SK-N-SH (cell line): ENCODE results near the gene CD244. TPM values are rescaled to one million over a fixed set of nuclear protein-coding genes. Genes with fewer than 3 reads are reported as not detected.

Source experiments
- CTCF ChIA-PET: fragments of 300-600, 350-600 bp; formaldehyde crosslinking; extraction: SDS; loops from one replicate; lab custom pipeline; 2021; lab: Yijun Ruan, JAX
- POLR2A ChIA-PET: fragments of 350-600 bp; sonication (Branson Sonifier 250); formaldehyde crosslinking; extraction: SDS; loops from one replicate; lab custom pipeline; 2020; ENCODE audit warnings: antibody characterized with exemption, inconsistent platforms; lab: Yijun Ruan, JAX
- DNase-seq: peaks from one replicate; pipeline ENCODE4 v3.0.0; 2012
- H2AFZ ChIP-seq: fragments of 200-600 bp; sonication (generic); 2 replicates; pipeline ENCODE4 v1.8.1; 2016; ENCODE audit warnings: antibody characterized with exemption, mild to moderate bottlenecking, low read depth
- H3F3A ChIP-seq: fragments of 200-600 bp; sonication (generic); replicated peaks from 2 replicates; pipeline ENCODE3; 2016; ENCODE audit warnings: antibody characterized with exemption, mild to moderate bottlenecking; ENCODE audit not compliant: insufficient read depth
- H3K27ac ChIP-seq, 2 experiments: fragments of 200-500 bp in 1 of 2; fragments of 200-600 bp in 1 of 2; sonication (Bioruptor generic) in 1 of 2; sonication (generic), shearing (Covaris generic) in 1 of 2; 2 replicates each; pipeline versions ENCODE4 v1.5.1 to v1.6.1; 2014 to 2016; ENCODE audit warnings: low read depth in 2 of 2, inconsistent platforms in 1 of 2, low read length in 1 of 2, mild to moderate bottlenecking in 1 of 2, mixed read lengths in 1 of 2
- H3K27me3 ChIP-seq: fragments of 200-600 bp; sonication (generic), shearing (Covaris generic); 2 replicates; pipeline ENCODE4 v1.6.1; 2016; ENCODE audit warnings: mixed run types; ENCODE audit not compliant: insufficient read depth
- H3K36me3 ChIP-seq, 2 experiments: fragments of 200-500 bp in 1 of 2; fragments of 200-600 bp in 1 of 2; sonication (Bioruptor generic) in 1 of 2; sonication (generic) in 1 of 2; replicated peaks in 1 of 2; 2 replicates each; pipeline versions ENCODE3 to v1.5.1; 2014 to 2016; ENCODE audit warnings: low read length in 1 of 2, mild to moderate bottlenecking in 1 of 2; ENCODE audit not compliant: insufficient read depth in 2 of 2, control insufficient read depth in 1 of 2
- H3K4me1 ChIP-seq, 2 experiments: fragments of 200-500 bp in 1 of 2; fragments of 200-600 bp in 1 of 2; sonication (Bioruptor generic) in 1 of 2; sonication (generic), shearing (Covaris generic) in 1 of 2; 2 replicates each; pipeline versions ENCODE4 v1.5.1 to v1.6.1; 2014 to 2016; ENCODE audit warnings: low read depth in 1 of 2, low read length in 1 of 2, mixed run types in 1 of 2; ENCODE audit not compliant: insufficient read depth in 2 of 2, control insufficient read depth in 1 of 2
- H3K4me2 ChIP-seq: fragments of 200-600 bp; sonication (generic), shearing (Covaris generic); 2 replicates; pipeline ENCODE4 v1.6.1; 2017; ENCODE audit warnings: mixed run types
- H3K4me3 ChIP-seq, 2 experiments: fragments of 200-500 bp in 1 of 2; fragments of 200-600 bp in 1 of 2; sonication (Bioruptor generic) in 1 of 2; sonication (generic), shearing (Covaris generic) in 1 of 2; 2 replicates each; pipeline versions ENCODE4 v1.5.1 to v1.8.1; 2014 to 2016; ENCODE audit warnings: low read depth in 2 of 2, inconsistent platforms in 1 of 2, low read length in 1 of 2, mild to moderate bottlenecking in 1 of 2, mixed read lengths in 1 of 2, moderate library complexity in 1 of 2
- H3K79me2 ChIP-seq: fragments of 200-600 bp; sonication (generic); 2 replicates; pipeline ENCODE4 v1.8.1; 2017; ENCODE audit warnings: mild to moderate bottlenecking; ENCODE audit not compliant: insufficient read depth
- H3K9ac ChIP-seq: fragments of 200-600 bp; sonication (generic); 2 replicates; pipeline ENCODE4 v1.6.1; 2017; ENCODE audit warnings: mixed run types
- H3K9me2 ChIP-seq: fragments of 200-600 bp; sonication (generic); 2 replicates; pipeline ENCODE4 v1.6.1; 2017; ENCODE audit warnings: mixed run types
- H3K9me3 ChIP-seq: fragments of 200-600 bp; sonication (generic); 2 replicates; pipeline ENCODE4 v1.6.1; 2017; ENCODE audit warnings: mixed run types, mild to moderate bottlenecking, moderate library complexity
- H4K20me1 ChIP-seq: fragments of 200-600 bp; sonication (generic); 2 replicates; pipeline ENCODE4 v1.6.1; 2017; ENCODE audit warnings: mild to moderate bottlenecking, mixed run types; ENCODE audit not compliant: insufficient read depth
- CHD2 ChIP-seq: fragments of 150-350 bp; IDR thresholded peaks from 2 replicates; pipeline ENCODE4 v1.6.1; 2018; ENCODE audit warnings: low read length; ENCODE audit not compliant: partially characterized antibody
- ELF1 ChIP-seq: IDR thresholded peaks from 2 replicates; pipeline ENCODE4 v1.4.0; 2012
- FOSL2 ChIP-seq: IDR thresholded peaks from 2 replicates; pipeline ENCODE4 v1.4.0; 2012; ENCODE audit warnings: low read depth, mild to moderate bottlenecking, moderate library complexity, borderline replicate concordance
- FOXJ3 ChIP-seq: sonication (generic); formaldehyde crosslinking; IDR thresholded peaks from 2 replicates; pipeline ENCODE4 v1.5.1; 2020; ENCODE audit warnings: mild to moderate bottlenecking, missing genetic modification reagents
- FOXM1 ChIP-seq: IDR thresholded peaks from 2 replicates; pipeline ENCODE4 v1.4.0; 2012; ENCODE audit warnings: low read depth, mild to moderate bottlenecking
- GABPA ChIP-seq: IDR thresholded peaks from 2 replicates; pipeline ENCODE4 v1.4.0; 2012; ENCODE audit warnings: low read depth, mild to moderate bottlenecking
- GATA2 ChIP-seq: sonication (generic); formaldehyde crosslinking; IDR thresholded peaks from 2 replicates; pipeline ENCODE4 v1.5.0; 2020; ENCODE audit warnings: mild to moderate bottlenecking, missing genetic modification reagents
- JUND ChIP-seq: IDR thresholded peaks from 2 replicates; pipeline ENCODE4 v1.4.0; 2012
- MAX ChIP-seq: IDR thresholded peaks from 2 replicates; pipeline ENCODE4 v1.4.0; 2012; ENCODE audit warnings: low read depth
- MEF2A ChIP-seq: IDR thresholded peaks from 2 replicates; pipeline ENCODE4 v1.4.0; 2012; ENCODE audit warnings: low read depth, borderline replicate concordance
- MXI1 ChIP-seq: IDR thresholded peaks from 2 replicates; pipeline ENCODE4 v1.6.1; 2012; ENCODE audit warnings: mild to moderate bottlenecking, low read depth, low read length, improper control_type of control experiment
- NFIC ChIP-seq: IDR thresholded peaks from 2 replicates; pipeline ENCODE4 v1.4.0; 2012; ENCODE audit warnings: borderline replicate concordance
- NRF1 ChIP-seq: IDR thresholded peaks from 2 replicates; pipeline ENCODE4 v1.6.1; 2012; ENCODE audit warnings: low read depth, mild to moderate bottlenecking, low read length
- PBX3 ChIP-seq: IDR thresholded peaks from 2 replicates; pipeline ENCODE4; 2012
- POLR2AphosphoS5 ChIP-seq: IDR thresholded peaks from 2 replicates; pipeline ENCODE4 v1.6.1; 2012; ENCODE audit warnings: low read depth, low read length
- RFX5 ChIP-seq: IDR thresholded peaks from 2 replicates; pipeline ENCODE4 v1.6.1; 2012; ENCODE audit warnings: mild to moderate bottlenecking, improper control_type of control experiment, low read length
- SMC3 ChIP-seq: IDR thresholded peaks from 2 replicates; pipeline ENCODE4 v1.6.1; 2012; ENCODE audit warnings: low read depth, low read length, improper control_type of control experiment
- TAF1 ChIP-seq: IDR thresholded peaks from 2 replicates; pipeline ENCODE4 v1.6.1; 2012; ENCODE audit warnings: low read depth, mild to moderate bottlenecking, low read length, moderate library complexity, borderline replicate concordance
- TCF12 ChIP-seq: IDR thresholded peaks from 2 replicates; pipeline ENCODE4 v1.4.0; 2012
- USF1 ChIP-seq: IDR thresholded peaks from 2 replicates; pipeline ENCODE4 v1.4.0; 2012; ENCODE audit warnings: low read depth, borderline replicate concordance
- USF2 ChIP-seq: fragments of 150-350 bp; IDR thresholded peaks from 2 replicates; pipeline ENCODE4 v1.6.1; 2017; ENCODE audit warnings: antibody characterized with exemption, low read length, low read depth, borderline replicate concordance
- YY1 ChIP-seq: IDR thresholded peaks from 2 replicates; pipeline ENCODE4 v1.4.0; 2012; ENCODE audit warnings: low read depth, mild to moderate bottlenecking
- WGBS: methylation state at CpG from one replicate; pipeline ENCODE4 v1.1.6; 2017; ENCODE audit warnings: low lambda C conversion rate; 5-methylcytosine and 5-hydroxymethylcytosine counted together
- polyA plus RNA-seq, 3 experiments: library from polyadenylated mRNA; depleted of rRNA; stranded (reverse); fragments of >200 nt; gene quantifications; 2 replicates each; pipeline ENCODE4 v1.2.3, GENCODE V29; 2012
- TF ChIP-seq, protein P1 (sequence below): IDR thresholded peaks from 2 replicates; pipeline ENCODE4 v1.4.0; 2012; ENCODE audit warnings: low read depth, borderline replicate concordance
- TF ChIP-seq, protein P2 (sequence below): fragments of 150-350 bp; IDR thresholded peaks from 2 replicates; pipeline ENCODE4 v1.6.1; 2016; ENCODE audit warnings: mild to moderate bottlenecking, low read depth, low read length

Gene CD244
- polyA plus RNA-seq, 1 of the 3 experiments (the other 2 are of a cell fraction): not detected

GRCh38 chr1:160859166-160859565, 3.5 kb downstream of the CD244 start:
- Histone ChIP-seq H3K79me2 (no peaks in the 10 kb centered on the region), H3K36me3 (no peaks in the 10 kb centered on the region), H3K4me3 (no peak overlapping the region), H3K4me2 (no peak overlapping the region), H4K20me1 (no peaks in the 10 kb centered on the region), H2AFZ (no peak overlapping the region), H3K27ac (no peak overlapping the region), H3K4me1 (no peaks in the 10 kb centered on the region), H3K9ac (no peak overlapping the region), H3K27me3 (no peaks in the 10 kb centered on the region; the same call in 1 of the 2 replicates), H3F3A (no peaks in the 10 kb centered on the region), H3K9me3 (no peaks in the 10 kb centered on the region), H3K9me2 (no peaks in the 10 kb centered on the region)
- ChIA-PET CTCF (no interaction called here), POLR2A (no interaction called here)
- TF ChIP-seq JUND (no peak), GABPA (no peak), MAX (no peak), ELF1 (no peak), PBX3 (no peak), CHD2 (no peak), FOXJ3 (CRISPR knock-in tag) (no peak), SMC3 (no peak), YY1 (no peak), GATA2 (no peak), MEF2A (no peak), POLR2AphosphoS5 (no peak), MXI1 (no peak), FOXM1 (no peak), TAF1 (no peak), FOSL2 (no peak), NFIC (no peak), RFX5 (no peak), TCF12 (no peak)
- TF ChIP-seq, protein P1, sequence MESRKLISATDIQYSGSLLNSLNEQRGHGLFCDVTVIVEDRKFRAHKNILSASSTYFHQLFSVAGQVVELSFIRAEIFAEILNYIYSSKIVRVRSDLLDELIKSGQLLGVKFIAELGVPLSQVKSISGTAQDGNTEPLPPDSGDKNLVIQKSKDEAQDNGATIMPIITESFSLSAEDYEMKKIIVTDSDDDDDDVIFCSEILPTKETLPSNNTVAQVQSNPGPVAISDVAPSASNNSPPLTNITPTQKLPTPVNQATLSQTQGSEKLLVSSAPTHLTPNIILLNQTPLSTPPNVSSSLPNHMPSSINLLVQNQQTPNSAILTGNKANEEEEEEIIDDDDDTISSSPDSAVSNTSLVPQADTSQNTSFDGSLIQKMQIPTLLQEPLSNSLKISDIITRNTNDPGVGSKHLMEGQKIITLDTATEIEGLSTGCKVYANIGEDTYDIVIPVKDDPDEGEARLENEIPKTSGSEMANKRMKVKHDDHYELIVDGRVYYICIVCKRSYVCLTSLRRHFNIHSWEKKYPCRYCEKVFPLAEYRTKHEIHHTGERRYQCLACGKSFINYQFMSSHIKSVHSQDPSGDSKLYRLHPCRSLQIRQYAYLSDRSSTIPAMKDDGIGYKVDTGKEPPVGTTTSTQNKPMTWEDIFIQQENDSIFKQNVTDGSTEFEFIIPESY: no peak
- 42% methylated on average over 5 of the region's 5 CpGs for WGBS
- DNase-seq: no peak

GRCh38 chr1:160858507-160858906, 4.2 kb downstream of the CD244 start:
- H3K79me2 ChIP-seq: no peaks in the 10 kb centered on the region
- POLR2A ChIA-PET: no interaction called here
- H3K9ac ChIP-seq: no peak overlapping the region
- no peaks in the 10 kb centered on the region for H3F3A ChIP-seq
- WGBS: 22% methylated on average over 3 of the region's 3 CpGs
- no peak overlapping the region for H3K4me2 ChIP-seq
- no peak overlapping the region for H3K4me3 ChIP-seq
- no peaks in the 10 kb centered on the region; the same call in 1 of the 2 replicates for H3K27me3 ChIP-seq
- H3K9me3 ChIP-seq: no peaks in the 10 kb centered on the region
- DNase-seq: no peak
- no peaks in the 10 kb centered on the region for H3K36me3 ChIP-seq
- CTCF ChIA-PET: no interaction called here
- no peak overlapping the region for H2AFZ ChIP-seq
- no peaks in the 10 kb centered on the region for H3K4me1 ChIP-seq
- H4K20me1 ChIP-seq: no peaks in the 10 kb centered on the region
- no peaks in the 10 kb centered on the region for H3K9me2 ChIP-seq
- no peak overlapping the region for H3K27ac ChIP-seq
- TF ChIP-seq JUND: no peak
- TF ChIP-seq MXI1: no peak
- TF ChIP-seq CHD2: no peak
- TF ChIP-seq ELF1: no peak
- TF ChIP-seq NRF1: no peak
- TF ChIP-seq FOSL2: no peak
- TF ChIP-seq GABPA: no peak
- TF ChIP-seq USF1: no peak
- TF ChIP-seq, protein P2, sequence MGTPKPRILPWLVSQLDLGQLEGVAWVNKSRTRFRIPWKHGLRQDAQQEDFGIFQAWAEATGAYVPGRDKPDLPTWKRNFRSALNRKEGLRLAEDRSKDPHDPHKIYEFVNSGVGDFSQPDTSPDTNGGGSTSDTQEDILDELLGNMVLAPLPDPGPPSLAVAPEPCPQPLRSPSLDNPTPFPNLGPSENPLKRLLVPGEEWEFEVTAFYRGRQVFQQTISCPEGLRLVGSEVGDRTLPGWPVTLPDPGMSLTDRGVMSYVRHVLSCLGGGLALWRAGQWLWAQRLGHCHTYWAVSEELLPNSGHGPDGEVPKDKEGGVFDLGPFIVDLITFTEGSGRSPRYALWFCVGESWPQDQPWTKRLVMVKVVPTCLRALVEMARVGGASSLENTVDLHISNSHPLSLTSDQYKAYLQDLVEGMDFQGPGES: no peak
- TF ChIP-seq USF2: no peak
- TF ChIP-seq TCF12: no peak
- no peak for TF ChIP-seq GATA2
